ENCODE data around the gene GARRE1. TPM values are rescaled to one million over a fixed set of nuclear protein-coding genes. Genes with fewer than 3 reads are reported as not detected.
A peak's percentile ranks its signal among the peaks of the same experiment; 100 is the strongest.

GARRE1 gene
- total RNA-seq, 4 donors from 2014 or later, result 27.6 to 36.6 (median 31.7) TPM

- peak; percentile 55 to 87 for DNase-seq (ENCODE audit: low spot score in 2 of 2)
- intact Hi-C loops (cut with DNase I; ENCODE audit: low total_unique reads), result no loop called here
- TF ChIP-seq CTCF (IDR thresholded peaks at IDR 0.05), result peak in 1 of 3 donors; percentile 11
- no peak for TF ChIP-seq POLR2A (IDR thresholded peaks at IDR 0.05)
- no peak overlapping the region for H3K4me3 ChIP-seq (ENCODE audit: low read depth, poor library complexity, severe bottlenecking)
- 62 to 66% methylated on average over 4 of the region's 4 CpGs for WGBS, 2 donors
Observed at GRCh38 chr19:34220472-34221063, 33.8 kb upstream of the GARRE1 start.

DNA sequence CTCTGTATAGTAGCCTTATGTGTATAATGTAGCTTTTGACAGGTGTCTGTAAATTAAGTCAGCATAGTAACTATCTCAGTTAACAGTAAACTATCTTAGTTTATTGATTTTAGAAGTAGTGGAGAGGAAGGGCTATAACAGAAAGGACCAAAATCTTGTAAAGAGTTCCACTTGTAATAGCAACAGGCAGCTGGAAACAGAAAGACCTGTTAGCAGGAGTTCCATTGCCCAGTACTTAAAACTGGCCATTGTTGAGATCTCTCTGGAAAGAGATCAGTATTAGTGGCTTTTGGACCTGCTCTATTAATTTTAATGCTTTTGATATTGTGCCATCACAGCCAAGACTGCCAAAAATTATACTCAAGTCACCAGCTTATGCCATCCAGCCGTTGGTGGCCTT is 32.0 kb upstream of the GARRE1 start:
- 52 to 68% methylated on average over 1 of the region's 1 CpG for whole genome bisulfite sequencing, 2 donors
- DNase-seq (ENCODE audit: low spot score in 2 of 2), result no peak
- intact Hi-C loops (cut with DNase I; ENCODE audit: low total_unique reads), result no loop called here
- no peak overlapping the region for H3K4me3 ChIP-seq (ENCODE audit: low read depth, poor library complexity, severe bottlenecking)
- TF ChIP-seq POLR2A (IDR thresholded peaks at IDR 0.05), result no peak
- TF ChIP-seq CTCF (IDR thresholded peaks at IDR 0.05), result no peak

GRCh38 chr19:34224996-34225658 is 29.2 kb upstream of the GARRE1 start:
- 78 to 79% methylated on average over 2 of the region's 2 CpGs for WGBS, 2 donors
- TF ChIP-seq CTCF (IDR thresholded peaks at IDR 0.05), result no peak
- TF ChIP-seq POLR2A (IDR thresholded peaks at IDR 0.05), result no peak
- intact Hi-C loops (cut with DNase I; ENCODE audit: low total_unique reads), result no loop called here
- DNase-seq (ENCODE audit: low spot score in 2 of 2), result no peak
- no peak overlapping the region for H3K4me3 ChIP-seq (ENCODE audit: low read depth, poor library complexity, severe bottlenecking)

DNA sequence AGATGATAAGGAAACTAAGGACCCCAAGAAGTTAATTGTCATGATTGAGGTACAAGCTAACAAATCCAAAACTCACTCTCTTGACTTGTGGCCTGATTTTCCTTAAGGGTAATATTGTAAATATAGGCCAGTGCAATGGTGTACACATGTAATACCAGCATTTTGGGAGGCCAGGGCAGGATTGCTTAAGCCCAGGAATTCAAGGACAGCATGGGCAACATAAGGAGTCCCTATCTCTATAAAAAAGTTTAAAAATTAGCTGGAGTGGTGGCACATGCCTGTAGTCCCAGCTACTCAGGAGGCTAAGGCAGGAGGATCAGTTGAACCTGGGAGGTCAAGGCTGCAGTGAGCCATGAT is 28.7 kb upstream of the GARRE1 start:
- intact Hi-C loops (cut with DNase I; ENCODE audit: low total_unique reads), result no loop called here
- H3K4me3 ChIP-seq (ENCODE audit: low read depth, poor library complexity, severe bottlenecking), result no peak overlapping the region
- no peak for DNase-seq (ENCODE audit: low spot score in 2 of 2)
- TF ChIP-seq POLR2A (IDR thresholded peaks at IDR 0.05) (no peak), CTCF (IDR thresholded peaks at IDR 0.05) (no peak)

DNA sequence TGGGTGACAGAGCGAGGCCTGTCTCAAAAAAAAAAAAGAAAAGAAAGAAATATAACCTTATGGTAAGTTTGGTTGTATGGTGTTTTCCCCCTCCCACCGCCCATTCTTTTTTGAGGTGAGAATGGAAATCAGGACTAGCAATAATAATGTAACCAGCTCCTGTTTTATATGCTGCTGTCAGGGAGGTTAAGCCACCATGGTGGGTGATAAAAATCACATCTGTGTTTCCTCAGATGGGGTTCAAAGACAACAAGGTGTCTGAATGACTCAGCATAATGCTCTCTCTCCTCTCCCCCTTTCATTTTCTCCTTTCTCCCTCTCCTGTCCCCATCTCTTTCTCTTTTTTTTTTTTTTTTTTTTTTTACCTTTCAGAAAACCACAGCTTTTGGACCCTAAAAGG is 28.3 kb upstream of the GARRE1 start:
- 91 to 93% methylated on average over 2 of the region's 2 CpGs for WGBS, 2 donors
- intact Hi-C loops (cut with DNase I; ENCODE audit: low total_unique reads), result no loop called here
- no peak for TF ChIP-seq CTCF (IDR thresholded peaks at IDR 0.05)
- TF ChIP-seq POLR2A (IDR thresholded peaks at IDR 0.05), result no peak
- no peak overlapping the region for H3K4me3 ChIP-seq (ENCODE audit: low read depth, poor library complexity, severe bottlenecking)
- DNase-seq (ENCODE audit: low spot score in 2 of 2), result no peak

GRCh38 chr19:34228347-34228746 is 26.0 kb upstream of the GARRE1 start:
- TF ChIP-seq POLR2A (IDR thresholded peaks at IDR 0.05) (no peak), CTCF (IDR thresholded peaks at IDR 0.05) (no peak)
- 56 to 76% methylated on average over 1 of the region's 1 CpG for WGBS, 2 donors
- DNase-seq (ENCODE audit: low spot score in 2 of 2), result no peak
- intact Hi-C loops (cut with DNase I; ENCODE audit: low total_unique reads), result no loop called here
- H3K4me3 ChIP-seq (ENCODE audit: low read depth, poor library complexity, severe bottlenecking), result no peak overlapping the region
